HepG2 (cell line): ENCODE data around the gene ZNF568. TPM values are rescaled to one million over a fixed set of nuclear protein-coding genes. Genes with fewer than 3 reads are reported as not detected.
A peak's percentile ranks its signal among the peaks of the same experiment; 100 is the strongest.

Experiments
- ATAC-seq: fragments of 200-7000 bp; cut with Tn5 transposase; 3 replicates; pipeline ENCODE4 v1.9.1; 2020; ENCODE audit warnings: mild to moderate bottlenecking, moderate library complexity
- BruUV-seq: library from RNA; stranded (reverse); fragments of 400-500 nt; replicated peaks from 2 replicates; lab custom pipeline; 2021; lab: Mats Ljungman, UMichigan
- CTCF ChIA-PET: fragments of 300-600 bp; formaldehyde crosslinking; extraction: SDS; loops from one replicate; lab custom pipeline; 2021; ENCODE audit warnings: low total read pairs, inconsistent platforms, low intra/inter-chr PET ratio; lab: Yijun Ruan, JAX
- POLR2A ChIA-PET: fragments of 350-600 bp; sonication (Branson Sonifier 250); formaldehyde crosslinking; loops from one replicate; lab custom pipeline; 2020; ENCODE audit warnings: antibody characterized with exemption, inconsistent platforms; lab: Yijun Ruan, JAX
- DNase-seq: peaks from one replicate; pipeline ENCODE4 v3.0.0-alpha.2; 2015; ENCODE audit warnings: low spot score
- FAIRE-seq: peaks from 3 replicates; lab custom pipeline; 2011; peaks lifted over from hg19 to GRCh38; lab: Jason Lieb, UNC
- H2AFZ ChIP-seq: one replicate; pipeline ENCODE4 v1.6.1; 2011; ENCODE audit warnings: low read length, inconsistent platforms
- H3K27ac ChIP-seq: fragments of 300-600 bp; 3 replicates; pipeline ENCODE4 v1.8.0; 2011; ENCODE audit warnings: mixed run types, mild to moderate bottlenecking, mixed read lengths, low read length, inconsistent platforms; ENCODE audit not compliant: insufficient read depth; ENCODE audit errors: extremely low read length
- H3K27me3 ChIP-seq, 2 experiments: fragments of 200-600 bp in 1 of 2; 2 replicates in 1 of 2; 3 replicates in 1 of 2; pipeline versions ENCODE4 v1.6.0 to v1.8.0; 2011; ENCODE audit warnings: low read length in 2 of 2, mild to moderate bottlenecking in 2 of 2, moderate library complexity in 2 of 2, inconsistent platforms in 1 of 2; ENCODE audit not compliant: insufficient read depth in 2 of 2, control insufficient read depth in 1 of 2
- H3K36me3 ChIP-seq, 2 experiments: fragments of 200-600 bp in 1 of 2; replicated peaks in 1 of 2; 2 replicates in 1 of 2; 3 replicates in 1 of 2; pipeline versions ENCODE4 v1.5.1 to v1.8.0; 2011; ENCODE audit warnings: low read length in 2 of 2, inconsistent platforms in 1 of 2; ENCODE audit not compliant: insufficient read depth in 2 of 2, control insufficient read depth in 1 of 2
- H3K4me1 ChIP-seq: 2 replicates; pipeline ENCODE4 v1.5.1; 2012; ENCODE audit warnings: low read length, inconsistent platforms; ENCODE audit not compliant: insufficient read depth
- H3K4me2 ChIP-seq: 2 replicates; pipeline ENCODE4 v1.6.0; 2011; ENCODE audit warnings: low read depth, low read length, inconsistent platforms
- H3K4me3 ChIP-seq, 3 experiments: fragments of 200-600 bp in 1 of 3; sonication (generic), shearing (Covaris generic) in 1 of 3; replicated peaks in 1 of 3; 2 replicates each; pipeline ENCODE4 v1.5.1; 2011 to 2016; ENCODE audit warnings: low read length in 3 of 3, inconsistent platforms in 2 of 3, low read depth in 2 of 3, mild to moderate bottlenecking in 2 of 3, control low read depth in 1 of 3, mixed read lengths in 1 of 3; ENCODE audit not compliant: insufficient read depth in 1 of 3
- H3K79me2 ChIP-seq: one replicate; pipeline ENCODE4 v1.6.1; 2011; ENCODE audit warnings: low read length, inconsistent platforms; ENCODE audit not compliant: insufficient read depth
- H3K9ac ChIP-seq: 2 replicates; pipeline ENCODE4 v1.6.0; 2011; ENCODE audit warnings: mild to moderate bottlenecking, low read depth, low read length, inconsistent platforms; ENCODE audit not compliant: insufficient read depth
- H3K9me3 ChIP-seq: 2 replicates; pipeline ENCODE4 v1.5.1; 2012; ENCODE audit warnings: mild to moderate bottlenecking, low read length
- H4K20me1 ChIP-seq: 2 replicates; pipeline ENCODE4 v1.6.0; 2011; ENCODE audit warnings: inconsistent platforms, mild to moderate bottlenecking, low read length, moderate library complexity; ENCODE audit not compliant: insufficient read depth
- AFF4 ChIP-seq: sonication (generic); formaldehyde crosslinking; IDR thresholded peaks from 2 replicates; pipeline ENCODE4 v1.4.0; 2020; ENCODE audit warnings: missing genetic modification reagents
- ATF7 ChIP-seq, 2 experiments: fragments of 450-650 bp in 1 of 2; sonication (generic) in 1 of 2; formaldehyde crosslinking in 1 of 2; IDR thresholded peaks; 2 replicates each; pipeline versions ENCODE4 v1.4.0 to v1.6.1; 2016 to 2020; ENCODE audit warnings: antibody characterized with exemption in 1 of 2, mild to moderate bottlenecking in 1 of 2, missing genetic modification reagents in 1 of 2
- CCDC6 ChIP-seq: sonication (generic); formaldehyde crosslinking; IDR thresholded peaks from 2 replicates; pipeline ENCODE4 v1.8.1; 2022; ENCODE audit warnings: mild to moderate bottlenecking, missing genetic modification reagents, moderate library complexity
- CEBPB ChIP-seq: IDR thresholded peaks from 2 replicates; pipeline ENCODE4 v1.6.1; 2011; ENCODE audit warnings: low read depth, low read length, improper control_type of control experiment, borderline replicate concordance
- MTA3 ChIP-seq: sonication (generic); formaldehyde crosslinking; IDR thresholded peaks from 2 replicates; pipeline ENCODE4 v1.4.0; 2020; ENCODE audit warnings: missing genetic modification reagents
- PHB2 ChIP-seq: fragments of 450-650 bp; IDR thresholded peaks from 2 replicates; pipeline ENCODE4 v1.6.1; 2018; ENCODE audit not compliant: partially characterized antibody
- SIN3A ChIP-seq: IDR thresholded peaks from 2 replicates; pipeline ENCODE4 v1.6.1; 2011; ENCODE audit warnings: low read depth, mild to moderate bottlenecking, control low read depth, low read length, borderline replicate concordance
- SNAPC4 ChIP-seq: sonication (generic); formaldehyde crosslinking; IDR thresholded peaks from 2 replicates; pipeline ENCODE4 v1.4.0; 2020; ENCODE audit warnings: mild to moderate bottlenecking, missing genetic modification reagents
- WGBS: methylation state at CpG from one replicate; pipeline ENCODE4 v1.1.6; 2017; ENCODE audit warnings: low lambda C conversion rate; 5-methylcytosine and 5-hydroxymethylcytosine counted together
- in situ Hi-C: cut with HindIII; loops from 2 replicates; pipeline ENCODE4 v1.10.0; 2017; ENCODE audit warnings: low pct_unique_long_range_greater_than_20kb; ENCODE audit not compliant: extremely low pct_ligation_motif_present
- intact Hi-C: fragments of 100-400 bp; cut with micrococcal nuclease; formaldehyde crosslinking; loops from one replicate; pipeline ENCODE4 v1.10.0; 2022; ENCODE audit not compliant: unreplicated experiment
- polyA plus RNA-seq, 8 experiments: library from polyadenylated mRNA; depleted of rRNA in 3 of 8; stranded (reverse) in 7 of 8; unstranded in 1 of 8; fragments of >200 nt; fragmentation: Illumina TruSeq in 4 of 8; extraction: Trizol in 4 of 8; gene quantifications; 2 replicates each; pipeline versions ENCODE4 v1.2.1 to v1.2.3, GENCODE V29; 2011 to 2016; ENCODE audit warnings: low read depth in 4 of 8, missing spikeins in 1 of 8, mixed read lengths in 1 of 8; ENCODE audit not compliant: insufficient read depth in 1 of 8
- total RNA-seq, 5 experiments: library from RNA; depleted of rRNA; stranded (reverse); fragments of >200 nt; fragmentation: Illumina TruSeq; extraction: Trizol; gene quantifications; 2 replicates each; pipeline ENCODE4 v1.2.3, GENCODE V29; 2016; ENCODE audit warnings: low read depth in 1 of 5

The ZNF568 gene
- total and polyA plus RNA-seq, 2 of the 13 experiments (the other 11 are each of a cell fraction or from before 2014, with no cell fraction given), result 0.15 to 1.00 TPM

- Histone ChIP-seq H3K27ac (no peak overlapping the region), H3K4me1 (no peaks in the 10 kb centered on the region), H3K9ac (no peak overlapping the region), H3K36me3 (no peaks in the 10 kb centered on the region), H3K4me3 (no peak overlapping the region), H3K79me2 (no peaks in the 10 kb centered on the region), H4K20me1 (no peaks in the 10 kb centered on the region), H2AFZ (no peak overlapping the region), H3K9me3 (peaks cover 83% of the 10 kb centered on the region), H3K27me3 (no peaks in the 10 kb centered on the region), H3K4me2 (no peak overlapping the region)
- TF ChIP-seq CEBPB, result peak; percentile 39; the same call in 1 of the 2 replicates
- TF ChIP-seq PHB2, result no peak
- TF ChIP-seq MTA3 (CRISPR knock-in tag), result no peak
- TF ChIP-seq ATF7 (IDR thresholded peaks at IDR 0.05), result peak; percentile 64
- no peak for TF ChIP-seq ATF7 (CRISPR knock-in tag; IDR thresholded peaks at IDR 0.05)
- TF ChIP-seq SIN3A, result no peak
- no peak for TF ChIP-seq AFF4 (CRISPR knock-in tag)
- TF ChIP-seq SNAPC4 (CRISPR knock-in tag), result no peak
- TF ChIP-seq CCDC6 (CRISPR knock-in tag), result no peak
- CTCF ChIA-PET, result no interaction called here
- WGBS, result 28% methylated on average over 2 of the region's 2 CpGs
- intact Hi-C loops, result no loop called here
- BruUV-seq, result no TSS peak
- DNase-seq (no peak), FAIRE-seq (no peak), ATAC-seq (no peak)
- in situ Hi-C loops, result no loop called here
- POLR2A ChIA-PET, result no interaction called here
Observed at GRCh38 chr19:36999313-36999712, 83.2 kb downstream of the ZNF568 start.
